ENCODE data around the gene SND1.
"Not testable (repeated sequence)": the region's sequence is repeated elsewhere in the genome, so short reads cannot be mapped to it uniquely, and the experiment has no call there.

Gene SND1

GRCh38 chr7:127833641-127834040, 181.6 kb downstream of the SND1 start:
- TF ChIP-seq, protein P1, sequence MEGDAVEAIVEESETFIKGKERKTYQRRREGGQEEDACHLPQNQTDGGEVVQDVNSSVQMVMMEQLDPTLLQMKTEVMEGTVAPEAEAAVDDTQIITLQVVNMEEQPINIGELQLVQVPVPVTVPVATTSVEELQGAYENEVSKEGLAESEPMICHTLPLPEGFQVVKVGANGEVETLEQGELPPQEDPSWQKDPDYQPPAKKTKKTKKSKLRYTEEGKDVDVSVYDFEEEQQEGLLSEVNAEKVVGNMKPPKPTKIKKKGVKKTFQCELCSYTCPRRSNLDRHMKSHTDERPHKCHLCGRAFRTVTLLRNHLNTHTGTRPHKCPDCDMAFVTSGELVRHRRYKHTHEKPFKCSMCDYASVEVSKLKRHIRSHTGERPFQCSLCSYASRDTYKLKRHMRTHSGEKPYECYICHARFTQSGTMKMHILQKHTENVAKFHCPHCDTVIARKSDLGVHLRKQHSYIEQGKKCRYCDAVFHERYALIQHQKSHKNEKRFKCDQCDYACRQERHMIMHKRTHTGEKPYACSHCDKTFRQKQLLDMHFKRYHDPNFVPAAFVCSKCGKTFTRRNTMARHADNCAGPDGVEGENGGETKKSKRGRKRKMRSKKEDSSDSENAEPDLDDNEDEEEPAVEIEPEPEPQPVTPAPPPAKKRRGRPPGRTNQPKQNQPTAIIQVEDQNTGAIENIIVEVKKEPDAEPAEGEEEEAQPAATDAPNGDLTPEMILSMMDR (IDR thresholded peaks at IDR 0.05; ENCODE audit: borderline replicate concordance, insufficient read depth, low read depth, low read length), result no peak
- no peak overlapping the region for H3K4me3 ChIP-seq (ENCODE audit: low read depth, low read length)

GRCh38 chr7:127835679-127836078, 183.7 kb downstream of the SND1 start:
- H3K4me3 ChIP-seq (ENCODE audit: low read depth, low read length), result no peak overlapping the region
- TF ChIP-seq, protein P1 (IDR thresholded peaks at IDR 0.05; ENCODE audit: borderline replicate concordance, insufficient read depth, low read depth, low read length), result no peak

DNA sequence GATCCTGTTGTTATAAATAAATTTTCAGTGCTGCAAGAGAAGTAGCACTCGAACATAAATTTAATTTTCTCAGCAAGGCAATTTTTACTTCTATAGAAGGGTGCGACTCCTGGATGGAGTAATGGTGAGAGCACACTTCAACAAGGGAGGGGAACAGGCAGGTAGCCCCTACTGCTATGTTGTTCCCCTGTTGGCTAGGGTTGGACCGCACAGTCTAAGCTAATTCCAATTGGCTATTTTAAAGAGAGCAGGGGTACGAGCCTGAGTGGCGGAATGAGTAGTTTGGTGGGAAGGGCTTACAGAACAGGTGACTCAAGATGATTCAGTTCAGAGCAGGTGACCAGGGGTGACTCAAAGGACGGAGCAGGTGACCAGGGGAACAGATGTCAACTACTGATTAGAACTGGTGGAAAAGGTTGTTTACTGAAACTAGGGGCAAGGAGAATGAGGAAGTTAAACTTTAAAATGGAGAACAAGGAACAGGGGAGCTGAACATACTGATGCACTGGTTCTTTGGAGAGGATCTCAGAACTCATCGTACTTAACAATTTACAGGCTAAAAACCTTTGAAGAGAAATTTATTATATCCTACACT, 185.9 kb downstream of the SND1 start:
- H3K4me3 ChIP-seq (ENCODE audit: low read depth, low read length), result not testable (repeated sequence)

GRCh38 chr7:127838816-127839415, 186.9 kb downstream of the SND1 start:
- TF ChIP-seq, protein P1 (IDR thresholded peaks at IDR 0.05; ENCODE audit: borderline replicate concordance, insufficient read depth, low read depth, low read length), result no peak
- H3K4me3 ChIP-seq (ENCODE audit: low read depth, low read length), result no peak overlapping the region

DNA sequence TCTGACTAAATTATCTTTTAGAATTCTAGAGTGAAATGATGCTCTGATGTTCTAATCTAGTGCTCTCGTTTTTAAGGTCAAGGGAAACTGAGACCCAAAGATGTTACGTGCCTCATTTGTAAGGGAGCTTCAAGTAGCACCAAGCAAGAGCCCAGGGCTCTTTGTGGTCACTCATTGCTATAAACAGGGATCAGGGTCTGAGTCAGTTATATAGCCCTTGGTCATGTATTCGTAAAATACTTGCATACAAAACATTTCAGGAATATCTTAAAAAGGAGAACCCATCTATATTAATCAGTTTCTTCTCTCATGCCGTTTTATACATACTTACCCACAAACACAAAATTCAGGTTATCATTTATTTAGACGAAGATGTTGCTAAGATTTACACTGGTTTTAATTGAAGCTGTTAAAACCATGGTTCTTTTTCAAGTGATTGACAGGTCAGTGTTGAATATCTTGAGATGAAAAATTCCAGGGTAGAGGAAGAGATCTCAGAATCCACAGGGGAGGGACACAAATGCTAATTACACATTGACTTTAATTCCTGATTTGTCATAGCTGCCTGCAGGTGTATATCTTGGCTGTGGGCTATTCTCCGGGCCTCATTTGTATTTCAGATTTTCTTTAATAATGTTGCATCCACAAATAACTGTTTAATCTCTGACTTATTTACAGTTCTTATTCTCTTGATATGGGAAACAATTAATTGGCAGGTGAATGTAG, 188.4 kb downstream of the SND1 start:
- TF ChIP-seq, protein P1 (IDR thresholded peaks at IDR 0.05; ENCODE audit: borderline replicate concordance, insufficient read depth, low read depth, low read length), result no peak
- no peak overlapping the region for H3K4me3 ChIP-seq (ENCODE audit: low read depth, low read length)

GRCh38 chr7:127844165-127844564, 192.2 kb downstream of the SND1 start:
- H3K4me3 ChIP-seq (ENCODE audit: low read depth, low read length), result no peak overlapping the region
- TF ChIP-seq, protein P1 (IDR thresholded peaks at IDR 0.05; ENCODE audit: borderline replicate concordance, insufficient read depth, low read depth, low read length), result no peak

DNA sequence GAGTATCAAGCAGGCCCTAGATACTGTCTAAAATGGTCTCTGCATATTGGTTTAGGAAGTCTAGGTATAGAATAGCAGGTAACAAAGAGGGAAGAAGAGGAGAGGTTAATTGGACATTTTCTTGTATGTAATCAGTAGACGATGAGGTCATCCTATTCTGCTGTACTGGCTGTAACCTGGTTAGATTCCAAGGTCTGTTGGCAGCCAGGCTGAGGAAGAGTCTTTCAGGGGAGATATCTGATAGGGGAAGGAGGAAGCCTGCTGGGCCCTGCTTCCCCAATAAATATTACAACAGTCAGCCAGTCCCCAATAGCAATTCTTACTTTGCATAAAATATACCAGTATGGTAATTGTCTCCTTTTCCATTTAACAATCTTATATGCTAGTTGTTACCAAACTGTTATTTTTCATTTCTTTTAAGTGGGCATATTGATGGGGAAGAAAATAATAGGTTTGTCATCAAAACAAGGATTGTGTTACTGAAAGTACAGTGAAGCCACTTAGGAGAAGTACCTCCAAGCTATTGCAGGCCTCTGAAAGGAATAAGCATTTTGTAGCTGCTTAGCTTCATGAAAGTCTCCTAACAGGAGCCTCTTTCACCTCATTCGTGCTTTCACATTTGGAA, 192.8 kb downstream of the SND1 start:
- TF ChIP-seq, protein P1 (IDR thresholded peaks at IDR 0.05; ENCODE audit: borderline replicate concordance, insufficient read depth, low read depth, low read length), result no peak
- H3K4me3 ChIP-seq (ENCODE audit: low read depth, low read length), result no peak overlapping the region

All from GM12875 (cell line).